GM12891 (cell line): ENCODE data around the gene CTNND2.

Source experiments
- POLR2A ChIP-seq: IDR thresholded peaks from 2 replicates; pipeline ENCODE4 v1.6.1; 2011; ENCODE audit warnings: low read depth, low read length, control low read depth
- POLR2AphosphoS5 ChIP-seq: IDR thresholded peaks from 2 replicates; pipeline ENCODE4 v1.6.1; 2011; ENCODE audit warnings: low read depth, low read length, control low read depth
- POU2F2 ChIP-seq: IDR thresholded peaks from 2 replicates; pipeline ENCODE4 v1.6.1; 2011; ENCODE audit warnings: low read depth, mild to moderate bottlenecking, control low read depth, low read length, moderate library complexity
- SPI1 ChIP-seq: IDR thresholded peaks from 2 replicates; pipeline ENCODE4 v1.6.1; 2011; ENCODE audit warnings: low read depth, low read length, control low read depth
- TAF1 ChIP-seq: IDR thresholded peaks from 2 replicates; pipeline ENCODE4 v1.6.1; 2011; ENCODE audit warnings: low read depth, low read length, control low read depth

GRCh38 chr5:11050596-11051304 lies 853.5 kb downstream of the CTNND2 start:
- TF ChIP-seq POLR2A (no peak), POLR2AphosphoS5 (no peak), SPI1 (no peak), TAF1 (no peak), POU2F2 (no peak)
